GM23338 (cell line): ENCODE results near the gene SLC25A11.

ENCODE experiments used
- CTCF ChIP-seq, 2 experiments: fragments of 200-600 bp in 1 of 2; sonication (generic) in 1 of 2; conservative IDR thresholded peaks; 2 replicates each; pipeline versions ENCODE4 v1.5.1 to v1.6.1; 2016 to 2017; ENCODE audit warnings: antibody characterized with exemption in 2 of 2, low read depth in 2 of 2, mild to moderate bottlenecking in 2 of 2, moderate library complexity in 1 of 2
- TF ChIP-seq, protein P1 (sequence below): IDR thresholded peaks from one replicate; pipeline ENCODE4 v1.6.1; 2018; ENCODE audit warnings: antibody characterized with exemption; ENCODE audit not compliant: unreplicated experiment

DNA sequence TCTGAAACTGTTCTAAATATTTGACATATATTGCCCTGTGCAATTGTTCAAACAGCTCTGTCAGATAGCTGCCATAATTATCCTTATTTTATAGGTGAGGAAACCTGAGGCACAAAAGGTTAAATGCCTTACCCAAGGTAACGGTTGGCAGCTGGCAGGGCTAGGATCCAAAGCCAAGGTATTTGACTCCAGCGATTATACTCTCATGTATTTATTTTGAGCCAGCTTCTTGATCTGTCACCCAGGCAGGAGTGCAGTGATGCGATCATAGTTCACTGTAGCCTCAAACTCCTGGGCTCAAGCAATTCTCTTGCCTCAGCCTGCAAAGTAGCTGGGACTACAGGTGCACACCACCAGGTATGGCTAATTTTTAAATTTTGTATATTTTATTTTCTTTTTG, 18.3 kb upstream of the SLC25A11 start:
- TF ChIP-seq CTCF (conservative IDR thresholded peaks at IDR 0.05; ENCODE audit: low read depth in 2 of 2): no peak
- TF ChIP-seq, protein P1, sequence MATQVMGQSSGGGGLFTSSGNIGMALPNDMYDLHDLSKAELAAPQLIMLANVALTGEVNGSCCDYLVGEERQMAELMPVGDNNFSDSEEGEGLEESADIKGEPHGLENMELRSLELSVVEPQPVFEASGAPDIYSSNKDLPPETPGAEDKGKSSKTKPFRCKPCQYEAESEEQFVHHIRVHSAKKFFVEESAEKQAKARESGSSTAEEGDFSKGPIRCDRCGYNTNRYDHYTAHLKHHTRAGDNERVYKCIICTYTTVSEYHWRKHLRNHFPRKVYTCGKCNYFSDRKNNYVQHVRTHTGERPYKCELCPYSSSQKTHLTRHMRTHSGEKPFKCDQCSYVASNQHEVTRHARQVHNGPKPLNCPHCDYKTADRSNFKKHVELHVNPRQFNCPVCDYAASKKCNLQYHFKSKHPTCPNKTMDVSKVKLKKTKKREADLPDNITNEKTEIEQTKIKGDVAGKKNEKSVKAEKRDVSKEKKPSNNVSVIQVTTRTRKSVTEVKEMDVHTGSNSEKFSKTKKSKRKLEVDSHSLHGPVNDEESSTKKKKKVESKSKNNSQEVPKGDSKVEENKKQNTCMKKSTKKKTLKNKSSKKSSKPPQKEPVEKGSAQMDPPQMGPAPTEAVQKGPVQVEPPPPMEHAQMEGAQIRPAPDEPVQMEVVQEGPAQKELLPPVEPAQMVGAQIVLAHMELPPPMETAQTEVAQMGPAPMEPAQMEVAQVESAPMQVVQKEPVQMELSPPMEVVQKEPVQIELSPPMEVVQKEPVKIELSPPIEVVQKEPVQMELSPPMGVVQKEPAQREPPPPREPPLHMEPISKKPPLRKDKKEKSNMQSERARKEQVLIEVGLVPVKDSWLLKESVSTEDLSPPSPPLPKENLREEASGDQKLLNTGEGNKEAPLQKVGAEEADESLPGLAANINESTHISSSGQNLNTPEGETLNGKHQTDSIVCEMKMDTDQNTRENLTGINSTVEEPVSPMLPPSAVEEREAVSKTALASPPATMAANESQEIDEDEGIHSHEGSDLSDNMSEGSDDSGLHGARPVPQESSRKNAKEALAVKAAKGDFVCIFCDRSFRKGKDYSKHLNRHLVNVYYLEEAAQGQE: no peak
